ENCODE results near the gene KCNK15.

The KCNK15 gene

GRCh38 chr20:44721785-44722054 lies 23.9 kb upstream of the KCNK15 start:
- no peak for TF ChIP-seq CTCF (IDR thresholded peaks at IDR 0.05; ENCODE audit: low read depth, low read length)
- H3K4me3 ChIP-seq (replicated peaks in 1 of 2; ENCODE audit: low read depth in 2 of 2, low read length in 2 of 2): no peak overlapping the region
- DNase-seq (ENCODE audit: low read depth in 2 of 2): no peak

GRCh38 chr20:44722990-44723389 lies 22.7 kb upstream of the KCNK15 start:
- H3K4me3 ChIP-seq (replicated peaks in 1 of 2; ENCODE audit: low read depth in 2 of 2, low read length in 2 of 2): no peak overlapping the region
- no peak for TF ChIP-seq CTCF (IDR thresholded peaks at IDR 0.05; ENCODE audit: low read depth, low read length)
- no peak for DNase-seq (ENCODE audit: low read depth in 2 of 2)

GRCh38 chr20:44723391-44723790 lies 22.3 kb upstream of the KCNK15 start:
- TF ChIP-seq CTCF (IDR thresholded peaks at IDR 0.05; ENCODE audit: low read depth, low read length): no peak
- no peak for DNase-seq (ENCODE audit: low read depth in 2 of 2)
- no peak overlapping the region for H3K4me3 ChIP-seq (replicated peaks in 1 of 2; ENCODE audit: low read depth in 2 of 2, low read length in 2 of 2)

GRCh38 chr20:44723798-44724362 lies 21.8 kb upstream of the KCNK15 start:
- no peak for TF ChIP-seq CTCF (IDR thresholded peaks at IDR 0.05; ENCODE audit: low read depth, low read length)
- DNase-seq (ENCODE audit: low read depth in 2 of 2): no peak
- H3K4me3 ChIP-seq (replicated peaks in 1 of 2; ENCODE audit: low read depth in 2 of 2, low read length in 2 of 2): no peak overlapping the region

- no peak for TF ChIP-seq CTCF (IDR thresholded peaks at IDR 0.05; ENCODE audit: low read depth, low read length)
- H3K4me3 ChIP-seq (replicated peaks in 1 of 2; ENCODE audit: low read depth in 2 of 2, low read length in 2 of 2): no peak overlapping the region
- no peak for DNase-seq (ENCODE audit: low read depth in 2 of 2)
These were observed 21.1 kb upstream of the KCNK15 start for GRCh38 chr20:44724423-44725091.

- DNase-seq (ENCODE audit: low read depth in 2 of 2): no peak
- no peak for TF ChIP-seq CTCF (IDR thresholded peaks at IDR 0.05; ENCODE audit: low read depth, low read length)
- no peak overlapping the region for H3K4me3 ChIP-seq (replicated peaks in 1 of 2; ENCODE audit: low read depth in 2 of 2, low read length in 2 of 2)
These were observed 19.8 kb upstream of the KCNK15 start for GRCh38 chr20:44725837-44726236.

- TF ChIP-seq CTCF (IDR thresholded peaks at IDR 0.05; ENCODE audit: low read depth, low read length): no peak
- H3K4me3 ChIP-seq (replicated peaks in 1 of 2; ENCODE audit: low read depth in 2 of 2, low read length in 2 of 2): no peak overlapping the region
- DNase-seq (ENCODE audit: low read depth in 2 of 2): no peak
These were observed 18.6 kb upstream of the KCNK15 start for GRCh38 chr20:44727039-44727438.

Data from cardiac fibroblast (primary cell).